Left ventricle myocardium inferior (tissue), 1 donor: Measurements from ENCODE around the gene DNM3. TPM values are rescaled to one million over a fixed set of nuclear protein-coding genes. Genes with fewer than 3 reads are reported as not detected.

Experiments used
- DNase-seq: peaks from one replicate; pipeline ENCODE4 v3.0.0-alpha.2; 2020
- H3K27ac ChIP-seq: fragments of 200-600 bp; replicated peaks from 2 replicates; pipeline ENCODE4 v1.8.0; 2021
- H3K27me3 ChIP-seq: fragments of 200-600 bp; 2 replicates; pipeline ENCODE4 v1.8.0; 2021; ENCODE audit warnings: low read depth
- H3K36me3 ChIP-seq: fragments of 200-600 bp; 2 replicates; pipeline ENCODE4 v1.8.0; 2021
- H3K4me1 ChIP-seq: fragments of 200-600 bp; 2 replicates; pipeline ENCODE4 v1.8.0; 2021
- H3K4me3 ChIP-seq: fragments of 200-600 bp; 2 replicates; pipeline ENCODE4 v1.8.0; 2021; ENCODE audit warnings: mild to moderate bottlenecking, moderate library complexity
- H3K9me3 ChIP-seq: fragments of 200-600 bp; replicated peaks from 2 replicates; pipeline ENCODE4 v1.8.0; 2021
- CTCF ChIP-seq: fragments of 200-600 bp; IDR thresholded peaks from 2 replicates; pipeline ENCODE4 v1.8.0; 2021; ENCODE audit warnings: antibody characterized with exemption, mild to moderate bottlenecking, borderline replicate concordance
- intact Hi-C: fragments of 100-400 bp; cut with micrococcal nuclease; formaldehyde crosslinking; loops from one replicate; pipeline ENCODE4 v1.11.0; 2022
- total RNA-seq: library from RNA; stranded (reverse); fragmentation: NEBNext Ultra II Directional; extraction: Animal tissue kit (Norgen Biotek cat#: 25700); gene quantifications from one replicate; pipeline ENCODE4 v1.2.1, GENCODE V29; 2021
- donor health status: DM: no; HTN: yes; CAD: no; lungs with severe emphysema.

Gene DNM3
- total RNA-seq, 1 donor from 2014 or later = 1.2 TPM

DNA sequence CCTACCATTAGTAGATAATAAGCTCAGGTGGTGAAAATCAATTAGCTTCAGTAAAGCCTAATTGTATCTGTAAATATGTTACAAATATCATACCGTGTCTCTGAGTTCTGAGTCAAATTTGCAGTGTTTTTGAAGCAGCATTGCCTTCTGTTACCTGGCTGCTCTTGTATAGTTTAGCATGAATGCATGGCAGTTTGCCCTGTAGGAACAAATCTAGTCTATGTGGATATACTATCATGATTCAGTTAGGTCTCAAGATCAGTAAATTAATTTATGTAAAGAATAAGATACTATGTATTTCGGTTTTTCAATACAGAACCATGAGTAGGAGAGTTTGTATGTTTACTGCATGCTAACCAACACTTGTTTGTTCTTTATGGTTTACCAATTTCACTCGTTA, 338.6 kb downstream of the DNM3 start:
- Histone ChIP-seq H3K4me3 (no peak overlapping the region), H3K27me3 (no peaks in the 10 kb centered on the region), H3K9me3 (no peaks in the 10 kb centered on the region), H3K27ac (peak overlapping the region; percentile 75), H3K4me1 (peaks cover 33% of the 10 kb centered on the region), H3K36me3 (no peaks in the 10 kb centered on the region)
- intact Hi-C loops = no loop called here
- no peak for TF ChIP-seq CTCF
- DNase-seq = no peak

DNA sequence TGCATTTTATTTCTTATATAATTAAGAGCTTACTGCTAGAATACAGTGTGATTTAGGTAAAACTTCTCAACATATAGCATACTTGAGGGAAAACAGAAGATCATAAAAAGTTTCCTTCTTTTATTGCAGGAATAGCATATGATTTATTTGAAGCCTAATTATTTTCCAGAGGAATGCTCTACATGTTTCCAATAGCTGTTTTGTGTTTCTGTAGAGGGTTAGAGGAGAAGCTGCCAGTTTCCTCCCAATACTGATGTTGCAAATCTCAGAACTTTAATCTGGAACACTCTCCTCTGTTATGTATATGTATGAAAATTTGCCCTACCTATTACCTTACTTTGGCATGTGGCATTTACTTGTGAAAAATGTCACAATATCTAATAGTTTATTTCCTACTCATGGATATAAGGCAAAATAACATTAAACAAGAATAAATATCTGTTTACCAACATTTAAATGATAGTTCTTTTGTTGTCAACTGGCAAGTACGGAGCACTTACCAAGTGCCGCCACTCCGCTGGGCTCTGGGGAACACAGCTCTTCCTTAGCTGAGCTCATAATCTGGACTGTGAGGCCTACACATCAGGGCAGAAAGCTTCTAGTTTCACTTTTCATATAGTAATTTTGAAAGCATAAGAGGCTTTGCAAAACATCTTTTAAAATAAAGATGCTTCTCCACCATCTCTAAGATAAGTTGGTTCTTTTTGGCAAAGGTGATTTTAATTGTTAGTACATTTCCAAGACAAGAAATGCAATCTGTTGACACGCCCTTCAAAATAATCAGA, 339.4 kb downstream of the DNM3 start:
- Histone ChIP-seq H3K27ac (peak overlapping the region; percentile 75), H3K36me3 (no peaks in the 10 kb centered on the region), H3K9me3 (no peaks in the 10 kb centered on the region), H3K4me1 (peaks cover 33% of the 10 kb centered on the region), H3K4me3 (peak overlapping the region; percentile 45), H3K27me3 (no peaks in the 10 kb centered on the region)
- intact Hi-C loops = no loop called here
- DNase-seq = peak; percentile 52
- TF ChIP-seq CTCF = no peak

GRCh38 chr1:172184506-172185191, 343.4 kb downstream of the DNM3 start:
- intact Hi-C loops = no loop called here
- H3K27me3 ChIP-seq = no peaks in the 10 kb centered on the region
- no peak overlapping the region for H3K4me3 ChIP-seq
- no peak overlapping the region for H3K27ac ChIP-seq
- H3K36me3 ChIP-seq = no peaks in the 10 kb centered on the region
- TF ChIP-seq CTCF = no peak
- DNase-seq = no peak
- H3K9me3 ChIP-seq = no peaks in the 10 kb centered on the region
- peaks cover 23% of the 10 kb centered on the region for H3K4me1 ChIP-seq

- no peak for TF ChIP-seq CTCF
- Histone ChIP-seq H3K27ac (no peak overlapping the region), H3K9me3 (no peaks in the 10 kb centered on the region), H3K4me1 (peaks cover 17% of the 10 kb centered on the region), H3K27me3 (no peaks in the 10 kb centered on the region), H3K4me3 (no peak overlapping the region), H3K36me3 (no peaks in the 10 kb centered on the region)
- intact Hi-C loops = no loop called here
- no peak for DNase-seq
Observed at GRCh38 chr1:172185211-172185610, 343.9 kb downstream of the DNM3 start.

- intact Hi-C loops = no loop called here
- no peaks in the 10 kb centered on the region for H3K36me3 ChIP-seq
- no peak for DNase-seq
- no peak for TF ChIP-seq CTCF
- H3K27ac ChIP-seq = no peak overlapping the region
- H3K9me3 ChIP-seq = no peaks in the 10 kb centered on the region
- no peaks in the 10 kb centered on the region for H3K27me3 ChIP-seq
- H3K4me3 ChIP-seq = no peak overlapping the region
- peaks cover 10% of the 10 kb centered on the region for H3K4me1 ChIP-seq
Observed at GRCh38 chr1:172185996-172186395, 344.7 kb downstream of the DNM3 start.
